ENCODE results near the gene ZNF175. TPM values are rescaled to one million over a fixed set of nuclear protein-coding genes. Genes with fewer than 3 reads are reported as not detected.

ZNF175 gene
- total and polyA plus RNA-seq, 9 of the 15 experiments (the other 6 are each of a cell fraction or from before 2014, with no cell fraction given) = 3.7 to 37.9 (median 14.0) TPM

GRCh38 chr19:51550848-51551672, 20.0 kb upstream of the ZNF175 start (continued):
- TF ChIP-seq SUPT5H (IDR thresholded peaks at IDR 0.05) (peak; percentile 37), CBFA2T3 (IDR thresholded peaks at IDR 0.05) (peak; percentile 55), ZBED1 (IDR thresholded peaks at IDR 0.05) (0 out of 2 replicates have a peak, but pooled peaks have one; percentile 60), GTF2E2 (tag; IDR thresholded peaks at IDR 0.05) (peak; percentile 69; the same call in 1 of the 2 replicates), NFE2 (IDR thresholded peaks at IDR 0.05; ENCODE audit: low read depth) (0 out of 2 replicates have a peak, but pooled peaks have one; percentile 2), ZEB2 (IDR thresholded peaks at IDR 0.05) (0 out of 2 replicates have a peak, but pooled peaks have one; percentile 55), TEAD2 (tag; IDR thresholded peaks at IDR 0.05) (0 out of 2 replicates have a peak, but pooled peaks have one; percentile 41), C11orf30 (IDR thresholded peaks at IDR 0.05; ENCODE audit: low read depth) (peak; percentile 49), TAF7 (tag; IDR thresholded peaks at IDR 0.05) (0 out of 2 replicates have a peak, but pooled peaks have one; percentile 4), FUS (optimal IDR thresholded peaks at IDR 0.05; ENCODE audit: low read depth, low read length) (no peak), RB1 (IDR thresholded peaks at IDR 0.05; ENCODE audit: low read depth) (peak; percentile 38; the same call in 1 of the 2 replicates), L3MBTL2 (IDR thresholded peaks at IDR 0.05) (peak; percentile 51; the same call in 1 of the 2 replicates), PPARD (CRISPR knock-in tag; IDR thresholded peaks at IDR 0.05) (no peak), GABPA (tag; conservative IDR thresholded peaks at IDR 0.05; ENCODE audit: low read depth) (peak; percentile 28; the same call in 1 of the 2 replicates), MTA1 (IDR thresholded peaks at IDR 0.05; ENCODE audit: borderline replicate concordance) (0 out of 2 replicates have a peak, but pooled peaks have one; percentile 8), PHF8 (IDR thresholded peaks at IDR 0.05; ENCODE audit: borderline replicate concordance, low read length) (no peak; the same call in 1 of the 2 replicates), KLF6 (CRISPR knock-in tag; IDR thresholded peaks at IDR 0.05; ENCODE audit: borderline replicate concordance) (peak; percentile 17; the same call in 1 of the 2 replicates), MYC (IDR thresholded peaks at IDR 0.05; ENCODE audit: low read depth, low read length) (no peak), MYC (CRISPR knock-in tag; IDR thresholded peaks at IDR 0.05; ENCODE audit: borderline replicate concordance, low read depth) (peak; percentile 34; the same call in 1 of the 2 replicates), JUNB (CRISPR knock-in tag; conservative IDR thresholded peaks at IDR 0.05) (no peak), THRAP3 (IDR thresholded peaks at IDR 0.05; ENCODE audit: borderline replicate concordance) (0 out of 2 replicates have a peak, but pooled peaks have one; percentile 74), ETV1 (tag; conservative IDR thresholded peaks at IDR 0.05; ENCODE audit: low read depth) (peak; percentile 39; the same call in 1 of the 2 replicates), NCOA1 (IDR thresholded peaks at IDR 0.05; ENCODE audit: low read depth) (peak; percentile 58; the same call in 1 of the 2 replicates), ATF7 (IDR thresholded peaks at IDR 0.05) (0 out of 2 replicates have a peak, but pooled peaks have one; percentile 13), TSC22D4 (tag; IDR thresholded peaks at IDR 0.05) (no peak)
- TF ChIP-seq, protein P1, sequence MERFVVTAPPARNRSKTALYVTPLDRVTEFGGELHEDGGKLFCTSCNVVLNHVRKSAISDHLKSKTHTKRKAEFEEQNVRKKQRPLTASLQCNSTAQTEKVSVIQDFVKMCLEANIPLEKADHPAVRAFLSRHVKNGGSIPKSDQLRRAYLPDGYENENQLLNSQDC (CRISPR knock-in tag; IDR thresholded peaks at IDR 0.05) = no peak
- TF ChIP-seq, protein P2, sequence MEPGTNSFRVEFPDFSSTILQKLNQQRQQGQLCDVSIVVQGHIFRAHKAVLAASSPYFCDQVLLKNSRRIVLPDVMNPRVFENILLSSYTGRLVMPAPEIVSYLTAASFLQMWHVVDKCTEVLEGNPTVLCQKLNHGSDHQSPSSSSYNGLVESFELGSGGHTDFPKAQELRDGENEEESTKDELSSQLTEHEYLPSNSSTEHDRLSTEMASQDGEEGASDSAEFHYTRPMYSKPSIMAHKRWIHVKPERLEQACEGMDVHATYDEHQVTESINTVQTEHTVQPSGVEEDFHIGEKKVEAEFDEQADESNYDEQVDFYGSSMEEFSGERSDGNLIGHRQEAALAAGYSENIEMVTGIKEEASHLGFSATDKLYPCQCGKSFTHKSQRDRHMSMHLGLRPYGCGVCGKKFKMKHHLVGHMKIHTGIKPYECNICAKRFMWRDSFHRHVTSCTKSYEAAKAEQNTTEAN (CRISPR knock-in tag; IDR thresholded peaks at IDR 0.05) = no peak
- TF ChIP-seq, protein P3, sequence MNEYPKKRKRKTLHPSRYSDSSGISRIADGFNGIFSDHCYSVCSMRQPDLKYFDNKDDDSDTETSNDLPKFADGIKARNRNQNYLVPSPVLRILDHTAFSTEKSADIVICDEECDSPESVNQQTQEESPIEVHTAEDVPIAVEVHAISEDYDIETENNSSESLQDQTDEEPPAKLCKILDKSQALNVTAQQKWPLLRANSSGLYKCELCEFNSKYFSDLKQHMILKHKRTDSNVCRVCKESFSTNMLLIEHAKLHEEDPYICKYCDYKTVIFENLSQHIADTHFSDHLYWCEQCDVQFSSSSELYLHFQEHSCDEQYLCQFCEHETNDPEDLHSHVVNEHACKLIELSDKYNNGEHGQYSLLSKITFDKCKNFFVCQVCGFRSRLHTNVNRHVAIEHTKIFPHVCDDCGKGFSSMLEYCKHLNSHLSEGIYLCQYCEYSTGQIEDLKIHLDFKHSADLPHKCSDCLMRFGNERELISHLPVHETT (CRISPR knock-in tag; conservative IDR thresholded peaks at IDR 0.05 in 1 of 2, IDR thresholded peaks at IDR 0.05 in 1 of 2) = peak in 1 of 2 experiments; percentile 54; a peak in 1 of 4 replicates

Measured in K562 (cell line).